ENCODE data around the gene TSEN2. TPM values are rescaled to one million over a fixed set of nuclear protein-coding genes. Genes with fewer than 3 reads are reported as not detected.

TSEN2 gene
- total RNA-seq, 2 donors from 2014 or later, result 8.7 to 11.8 TPM

- DNase-seq, result no peak
- Mint-ChIP-seq H3K27ac (no peak overlapping the region), H3K4me3 (no peak overlapping the region), H3K4me1 (ENCODE audit: low read depth) (no peaks in the 10 kb centered on the region), H3K9me3 (no peaks in the 10 kb centered on the region), H3K36me3 (ENCODE audit: insufficient read depth in 2 of 2) (peaks cover 0 to 8% of the 10 kb centered on the region in 2 donors), H3K27me3 (ENCODE audit: low read depth) (no peaks in the 10 kb centered on the region)
- no peak for ATAC-seq (replicated peaks in 1 of 2)
Measured at GRCh38 chr3:12507591-12508281, 23.5 kb downstream of the TSEN2 start.

- H3K4me1 Mint-ChIP-seq (ENCODE audit: low read depth), result no peaks in the 10 kb centered on the region
- DNase-seq, result no peak
- no peak for ATAC-seq (replicated peaks in 1 of 2)
- no peaks in the 10 kb centered on the region for H3K27me3 Mint-ChIP-seq (ENCODE audit: low read depth)
- no peak overlapping the region for H3K27ac Mint-ChIP-seq
- H3K9me3 Mint-ChIP-seq, result no peaks in the 10 kb centered on the region
- H3K4me3 Mint-ChIP-seq, result no peak overlapping the region
- peaks cover 0 to 8% of the 10 kb centered on the region in 2 donors for H3K36me3 Mint-ChIP-seq (ENCODE audit: insufficient read depth in 2 of 2)
Measured at GRCh38 chr3:12508291-12508700, 24.0 kb downstream of the TSEN2 start.

GRCh38 chr3:12509466-12509865, 25.2 kb downstream of the TSEN2 start:
- Mint-ChIP-seq H3K27ac (no peak overlapping the region), H3K27me3 (ENCODE audit: low read depth) (no peaks in the 10 kb centered on the region), H3K36me3 (ENCODE audit: insufficient read depth in 2 of 2) (peaks cover 0 to 4% of the 10 kb centered on the region in 2 donors), H3K4me3 (no peak overlapping the region), H3K9me3 (no peaks in the 10 kb centered on the region), H3K4me1 (ENCODE audit: low read depth) (no peaks in the 10 kb centered on the region)
- DNase-seq (no peak), ATAC-seq (replicated peaks in 1 of 2) (no peak)

GRCh38 chr3:12512534-12513118, 28.3 kb downstream of the TSEN2 start:
- ATAC-seq (replicated peaks in 1 of 2) (no peak), DNase-seq (no peak)
- Mint-ChIP-seq H3K9me3 (no peaks in the 10 kb centered on the region), H3K27me3 (ENCODE audit: low read depth) (no peaks in the 10 kb centered on the region), H3K4me1 (ENCODE audit: low read depth) (no peaks in the 10 kb centered on the region), H3K27ac (no peak overlapping the region), H3K36me3 (ENCODE audit: insufficient read depth in 2 of 2) (no peaks in the 10 kb centered on the region), H3K4me3 (no peak overlapping the region)

GRCh38 chr3:12513694-12514446, 29.6 kb downstream of the TSEN2 start:
- no peaks in the 10 kb centered on the region for H3K27me3 Mint-ChIP-seq (ENCODE audit: low read depth)
- ATAC-seq (replicated peaks in 1 of 2) (no peak), DNase-seq (no peak)
- no peak overlapping the region for H3K4me3 Mint-ChIP-seq
- H3K4me1 Mint-ChIP-seq (ENCODE audit: low read depth), result no peaks in the 10 kb centered on the region
- no peaks in the 10 kb centered on the region for H3K36me3 Mint-ChIP-seq (ENCODE audit: insufficient read depth in 2 of 2)
- no peak overlapping the region for H3K27ac Mint-ChIP-seq
- no peaks in the 10 kb centered on the region for H3K9me3 Mint-ChIP-seq

GRCh38 chr3:12515631-12516030, 31.4 kb downstream of the TSEN2 start:
- Mint-ChIP-seq H3K9me3 (no peaks in the 10 kb centered on the region), H3K27me3 (ENCODE audit: low read depth) (no peaks in the 10 kb centered on the region), H3K4me3 (no peak overlapping the region), H3K4me1 (ENCODE audit: low read depth) (no peaks in the 10 kb centered on the region), H3K36me3 (ENCODE audit: insufficient read depth in 2 of 2) (no peaks in the 10 kb centered on the region), H3K27ac (no peak overlapping the region)
- ATAC-seq (replicated peaks in 1 of 2) (no peak), DNase-seq (no peak)

- DNase-seq (no peak), ATAC-seq (replicated peaks in 1 of 2) (no peak)
- H3K4me1 Mint-ChIP-seq (ENCODE audit: low read depth), result no peaks in the 10 kb centered on the region
- H3K9me3 Mint-ChIP-seq, result no peaks in the 10 kb centered on the region
- peaks cover 0 to 4% of the 10 kb centered on the region in 2 donors for H3K36me3 Mint-ChIP-seq (ENCODE audit: insufficient read depth in 2 of 2)
- no peak overlapping the region for H3K4me3 Mint-ChIP-seq
- H3K27me3 Mint-ChIP-seq (ENCODE audit: low read depth), result no peaks in the 10 kb centered on the region
- H3K27ac Mint-ChIP-seq, result no peak overlapping the region
Measured at GRCh38 chr3:12516873-12517272, 32.6 kb downstream of the TSEN2 start.

GRCh38 chr3:12518261-12519028, 34.2 kb downstream of the TSEN2 start:
- H3K4me3 Mint-ChIP-seq, result no peak overlapping the region
- no peak overlapping the region for H3K27ac Mint-ChIP-seq
- peaks cover 0 to 4% of the 10 kb centered on the region in 2 donors for H3K36me3 Mint-ChIP-seq (ENCODE audit: insufficient read depth in 2 of 2)
- no peak for DNase-seq
- H3K9me3 Mint-ChIP-seq, result no peaks in the 10 kb centered on the region
- H3K4me1 Mint-ChIP-seq (ENCODE audit: low read depth), result no peaks in the 10 kb centered on the region
- no peak for ATAC-seq (replicated peaks in 1 of 2)
- H3K27me3 Mint-ChIP-seq (ENCODE audit: low read depth), result no peaks in the 10 kb centered on the region

GRCh38 chr3:12521010-12521409, 36.7 kb downstream of the TSEN2 start:
- Mint-ChIP-seq H3K9me3 (no peaks in the 10 kb centered on the region), H3K27ac (no peak overlapping the region), H3K27me3 (ENCODE audit: low read depth) (no peaks in the 10 kb centered on the region), H3K4me1 (ENCODE audit: low read depth) (no peaks in the 10 kb centered on the region), H3K36me3 (ENCODE audit: insufficient read depth in 2 of 2) (peaks cover 2 to 4% of the 10 kb centered on the region in 2 donors), H3K4me3 (no peak overlapping the region)
- no peak for ATAC-seq (replicated peaks in 1 of 2)
- no peak for DNase-seq

GRCh38 chr3:12522721-12523120, 38.4 kb downstream of the TSEN2 start:
- no peaks in the 10 kb centered on the region for H3K27me3 Mint-ChIP-seq (ENCODE audit: low read depth)
- peaks cover 3 to 7% of the 10 kb centered on the region in 2 donors for H3K36me3 Mint-ChIP-seq (ENCODE audit: insufficient read depth in 2 of 2)
- no peaks in the 10 kb centered on the region for H3K9me3 Mint-ChIP-seq
- H3K4me3 Mint-ChIP-seq, result no peak overlapping the region
- ATAC-seq (replicated peaks in 1 of 2), result no peak
- DNase-seq, result no peak
- H3K4me1 Mint-ChIP-seq (ENCODE audit: low read depth), result no peaks in the 10 kb centered on the region
- H3K27ac Mint-ChIP-seq, result no peak overlapping the region

- Mint-ChIP-seq H3K36me3 (ENCODE audit: insufficient read depth in 2 of 2) (peaks cover 5 to 17% of the 10 kb centered on the region in 2 donors), H3K9me3 (no peaks in the 10 kb centered on the region), H3K4me1 (ENCODE audit: low read depth) (peaks cover 8% of the 10 kb centered on the region), H3K27me3 (ENCODE audit: low read depth) (no peaks in the 10 kb centered on the region), H3K27ac (no peak overlapping the region), H3K4me3 (no peak overlapping the region)
- DNase-seq, result no peak
- ATAC-seq (replicated peaks in 1 of 2), result no peak
Measured at GRCh38 chr3:12527757-12528143, 43.5 kb downstream of the TSEN2 start.

- DNase-seq (no peak), ATAC-seq (replicated peaks in 1 of 2) (peak in 1 of 2 donors; percentile 56)
- peak overlapping the region in 1 of 2 donors; percentile 17 for H3K4me3 Mint-ChIP-seq
- no peaks in the 10 kb centered on the region for H3K27me3 Mint-ChIP-seq (ENCODE audit: low read depth)
- peaks cover 1 to 13% of the 10 kb centered on the region in 2 donors for H3K36me3 Mint-ChIP-seq (ENCODE audit: insufficient read depth in 2 of 2)
- H3K4me1 Mint-ChIP-seq (ENCODE audit: low read depth), result peaks cover 8% of the 10 kb centered on the region
- no peaks in the 10 kb centered on the region for H3K9me3 Mint-ChIP-seq
- H3K27ac Mint-ChIP-seq, result no peak overlapping the region
Measured at GRCh38 chr3:12532182-12532581, 47.9 kb downstream of the TSEN2 start.

GRCh38 chr3:12536423-12536822, 52.1 kb downstream of the TSEN2 start:
- Mint-ChIP-seq H3K36me3 (ENCODE audit: insufficient read depth in 2 of 2) (peaks cover 0 to 6% of the 10 kb centered on the region in 2 donors), H3K4me3 (no peak overlapping the region), H3K4me1 (ENCODE audit: low read depth) (peaks cover 8% of the 10 kb centered on the region), H3K9me3 (no peaks in the 10 kb centered on the region), H3K27ac (no peak overlapping the region), H3K27me3 (ENCODE audit: low read depth) (no peaks in the 10 kb centered on the region)
- DNase-seq, result no peak
- no peak for ATAC-seq (replicated peaks in 1 of 2)
